ENCODE data around the gene ABLIM3. TPM values are rescaled to one million over a fixed set of nuclear protein-coding genes. Genes with fewer than 3 reads are reported as not detected.

The ABLIM3 gene
- total RNA-seq, 1 experiment from 2014 or later: not detected

DNA sequence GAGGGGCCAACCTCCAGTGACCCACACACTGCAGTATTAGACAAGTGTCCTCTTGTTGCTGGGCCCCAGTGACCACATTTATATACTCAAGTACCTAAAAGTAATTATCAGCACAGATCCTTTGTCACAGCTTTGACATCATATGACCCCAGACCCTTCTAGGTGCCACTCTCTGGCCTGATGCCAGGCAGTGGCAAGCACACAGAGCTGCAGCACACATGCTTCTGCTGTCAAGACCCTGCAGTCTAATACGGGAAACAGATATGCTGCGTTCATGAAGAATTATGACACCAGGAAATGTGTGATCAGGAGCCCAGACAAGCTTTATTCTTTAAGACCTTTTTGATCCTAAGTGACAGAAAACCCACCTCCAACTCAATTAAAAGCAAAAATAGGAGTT lies 66.5 kb downstream of the ABLIM3 start:
- H3K9me3 Mint-ChIP-seq (ENCODE audit: unreplicated experiment): no peaks in the 10 kb centered on the region
- Histone ChIP-seq H3K4me1 (no peaks in the 10 kb centered on the region), H3K27me3 (replicated peaks; ENCODE audit: control insufficient read depth, insufficient read depth, low read length) (no peaks in the 10 kb centered on the region), H3K9me3 (no peaks in the 10 kb centered on the region), H3K4me3 (ENCODE audit: low read depth, low read length) (no peak overlapping the region), H3K36me3 (ENCODE audit: control insufficient read depth, insufficient read depth, low read length) (no peaks in the 10 kb centered on the region)
- DNase-seq: no peak
- no peak overlapping the region for H3K4me3 Mint-ChIP-seq (ENCODE audit: unreplicated experiment)
- POLR2A ChIA-PET: no interaction called here
- intact Hi-C loops (cut with micrococcal nuclease; ENCODE audit: unreplicated experiment): no loop called here
- no peak overlapping the region for H3K27ac Mint-ChIP-seq (ENCODE audit: unreplicated experiment)
- BruUV-seq (replicated peaks): no TSS peak
- H3K27me3 Mint-ChIP-seq (ENCODE audit: insufficient read depth, unreplicated experiment): no peaks in the 10 kb centered on the region
- no peaks in the 10 kb centered on the region for H3K4me1 Mint-ChIP-seq (ENCODE audit: low read depth, unreplicated experiment)
- H3K36me3 Mint-ChIP-seq (ENCODE audit: insufficient read depth, unreplicated experiment): peaks cover 5% of the 10 kb centered on the region
- CTCF ChIA-PET: no interaction called here
- no peak for TF ChIP-seq CTCF (IDR thresholded peaks at IDR 0.05; ENCODE audit: insufficient read depth in 1 of 2, low read depth in 1 of 2, low read length in 1 of 2, severe bottlenecking in 1 of 2, unreplicated experiment in 1 of 2)

- no peaks in the 10 kb centered on the region for H3K4me1 ChIP-seq
- no peak for TF ChIP-seq CTCF (IDR thresholded peaks at IDR 0.05; ENCODE audit: insufficient read depth in 1 of 2, low read depth in 1 of 2, low read length in 1 of 2, severe bottlenecking in 1 of 2, unreplicated experiment in 1 of 2)
- intact Hi-C loops (cut with micrococcal nuclease; ENCODE audit: unreplicated experiment): no loop called here
- DNase-seq: no peak
- H3K27me3 ChIP-seq (replicated peaks; ENCODE audit: control insufficient read depth, insufficient read depth, low read length): no peaks in the 10 kb centered on the region; the same call in 1 of the 2 replicates
- no peaks in the 10 kb centered on the region for H3K9me3 Mint-ChIP-seq (ENCODE audit: unreplicated experiment)
- H3K36me3 ChIP-seq (ENCODE audit: control insufficient read depth, insufficient read depth, low read length): no peaks in the 10 kb centered on the region
- no peak overlapping the region for H3K4me3 Mint-ChIP-seq (ENCODE audit: unreplicated experiment)
- no peak overlapping the region for H3K4me3 ChIP-seq (ENCODE audit: low read depth, low read length)
- H3K27ac Mint-ChIP-seq (ENCODE audit: unreplicated experiment): no peak overlapping the region
- H3K4me1 Mint-ChIP-seq (ENCODE audit: low read depth, unreplicated experiment): no peaks in the 10 kb centered on the region
- no TSS peak for BruUV-seq (replicated peaks)
- peaks cover 5% of the 10 kb centered on the region for H3K36me3 Mint-ChIP-seq (ENCODE audit: insufficient read depth, unreplicated experiment)
- H3K27me3 Mint-ChIP-seq (ENCODE audit: insufficient read depth, unreplicated experiment): peaks cover 7% of the 10 kb centered on the region
- ChIA-PET CTCF (no interaction called here), POLR2A (no interaction called here)
- H3K9me3 ChIP-seq: no peaks in the 10 kb centered on the region
Observed at GRCh38 chr5:149210225-149210624, 68.9 kb downstream of the ABLIM3 start.

DNA sequence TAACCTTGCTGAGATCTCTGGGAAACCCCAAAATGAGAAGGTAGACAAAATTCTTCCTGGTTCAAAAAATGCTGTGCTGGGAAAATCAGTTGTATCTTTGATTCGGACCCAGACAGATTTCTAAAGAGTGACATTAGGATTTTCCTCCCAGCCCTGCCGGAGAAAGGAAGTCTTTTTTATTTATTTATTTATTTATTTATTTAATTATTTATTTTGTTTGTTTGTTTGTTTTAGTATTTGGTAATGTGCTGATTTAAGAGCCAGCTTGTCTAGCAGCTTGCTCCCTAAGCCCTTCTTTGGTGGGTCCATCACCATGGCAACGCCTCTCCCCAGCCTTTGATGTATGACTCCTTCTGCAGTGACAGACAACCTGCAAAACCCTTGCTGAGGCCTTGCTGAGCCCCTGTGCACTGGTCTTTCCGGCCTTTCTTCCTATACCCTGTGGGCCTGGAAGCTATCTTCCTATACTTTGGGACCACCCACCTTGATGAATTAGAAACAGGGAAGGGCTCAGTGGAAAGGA lies 69.7 kb downstream of the ABLIM3 start:
- H3K4me3 Mint-ChIP-seq (ENCODE audit: unreplicated experiment): no peak overlapping the region
- Histone ChIP-seq H3K36me3 (ENCODE audit: control insufficient read depth, insufficient read depth, low read length) (no peaks in the 10 kb centered on the region), H3K4me3 (ENCODE audit: low read depth, low read length) (no peak overlapping the region), H3K4me1 (no peaks in the 10 kb centered on the region), H3K27me3 (replicated peaks; ENCODE audit: control insufficient read depth, insufficient read depth, low read length) (no peaks in the 10 kb centered on the region; the same call in 1 of the 2 replicates), H3K9me3 (no peaks in the 10 kb centered on the region)
- peaks cover 7% of the 10 kb centered on the region for H3K27me3 Mint-ChIP-seq (ENCODE audit: insufficient read depth, unreplicated experiment)
- no peaks in the 10 kb centered on the region for H3K9me3 Mint-ChIP-seq (ENCODE audit: unreplicated experiment)
- no peak for TF ChIP-seq CTCF (IDR thresholded peaks at IDR 0.05; ENCODE audit: insufficient read depth in 1 of 2, low read depth in 1 of 2, low read length in 1 of 2, severe bottlenecking in 1 of 2, unreplicated experiment in 1 of 2)
- BruUV-seq (replicated peaks): no TSS peak
- H3K4me1 Mint-ChIP-seq (ENCODE audit: low read depth, unreplicated experiment): no peaks in the 10 kb centered on the region
- intact Hi-C loops (cut with micrococcal nuclease; ENCODE audit: unreplicated experiment): no loop called here
- POLR2A ChIA-PET: no interaction called here
- CTCF ChIA-PET: no interaction called here
- H3K36me3 Mint-ChIP-seq (ENCODE audit: insufficient read depth, unreplicated experiment): peaks cover 5% of the 10 kb centered on the region
- no peak for DNase-seq
- H3K27ac Mint-ChIP-seq (ENCODE audit: unreplicated experiment): no peak overlapping the region

Measured in Caco-2 (cell line).